MM.1S (cell line): Measurements from ENCODE around the gene PRR15L.

Source experiments
- EZH2 ChIP-seq: fragments of 300-600 bp; sonication (generic); optimal IDR thresholded peaks from 2 replicates; pipeline ENCODE3; 2017; ENCODE audit warnings: low read depth, mild to moderate bottlenecking, antibody characterized with exemption, low read length, mixed read lengths
- EZH2phosphoT487 ChIP-seq: fragments of 300-600 bp; sonication (generic); IDR thresholded peaks from 2 replicates; pipeline ENCODE4 v1.6.1; 2018; ENCODE audit warnings: antibody characterized with exemption, low read length
- TF ChIP-seq, protein P1 (sequence below): fragments of 300-600 bp; sonication (generic); IDR thresholded peaks from 2 replicates; pipeline ENCODE4 v1.5.1; 2016; ENCODE audit warnings: antibody characterized with exemption, low read length, mixed read lengths

- TF ChIP-seq, protein P1, sequence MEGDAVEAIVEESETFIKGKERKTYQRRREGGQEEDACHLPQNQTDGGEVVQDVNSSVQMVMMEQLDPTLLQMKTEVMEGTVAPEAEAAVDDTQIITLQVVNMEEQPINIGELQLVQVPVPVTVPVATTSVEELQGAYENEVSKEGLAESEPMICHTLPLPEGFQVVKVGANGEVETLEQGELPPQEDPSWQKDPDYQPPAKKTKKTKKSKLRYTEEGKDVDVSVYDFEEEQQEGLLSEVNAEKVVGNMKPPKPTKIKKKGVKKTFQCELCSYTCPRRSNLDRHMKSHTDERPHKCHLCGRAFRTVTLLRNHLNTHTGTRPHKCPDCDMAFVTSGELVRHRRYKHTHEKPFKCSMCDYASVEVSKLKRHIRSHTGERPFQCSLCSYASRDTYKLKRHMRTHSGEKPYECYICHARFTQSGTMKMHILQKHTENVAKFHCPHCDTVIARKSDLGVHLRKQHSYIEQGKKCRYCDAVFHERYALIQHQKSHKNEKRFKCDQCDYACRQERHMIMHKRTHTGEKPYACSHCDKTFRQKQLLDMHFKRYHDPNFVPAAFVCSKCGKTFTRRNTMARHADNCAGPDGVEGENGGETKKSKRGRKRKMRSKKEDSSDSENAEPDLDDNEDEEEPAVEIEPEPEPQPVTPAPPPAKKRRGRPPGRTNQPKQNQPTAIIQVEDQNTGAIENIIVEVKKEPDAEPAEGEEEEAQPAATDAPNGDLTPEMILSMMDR: no peak
- TF ChIP-seq EZH2 (no peak), EZH2phosphoT487 (no peak)
Observed at GRCh38 chr17:47937941-47938340, 19.7 kb downstream of the PRR15L start.
